HUES6 (cell line): ENCODE measurements around the gene CBX2.

Experiments
- H3K27ac ChIP-seq: 2 replicates; pipeline ENCODE4 v1.7.0; 2013; ENCODE audit warnings: low read depth, mild to moderate bottlenecking, low read length, inconsistent platforms
- H3K27me3 ChIP-seq: 2 replicates; pipeline ENCODE4 v1.6.1; 2013; ENCODE audit warnings: low read length; ENCODE audit not compliant: control insufficient read depth, insufficient read depth
- H3K36me3 ChIP-seq: 2 replicates; pipeline ENCODE4 v1.6.1; 2013; ENCODE audit warnings: low read length; ENCODE audit not compliant: control insufficient read depth, insufficient read depth
- H3K4me1 ChIP-seq: 2 replicates; pipeline ENCODE4 v1.6.1; 2013; ENCODE audit warnings: low read length; ENCODE audit not compliant: control insufficient read depth, insufficient read depth
- H3K4me3 ChIP-seq: 2 replicates; pipeline ENCODE4 v1.5.1; 2013; ENCODE audit warnings: low read depth, low read length
- H3K9ac ChIP-seq: one replicate; pipeline ENCODE4 v1.6.1; 2013; ENCODE audit warnings: mild to moderate bottlenecking, low read length
- H3K9me3 ChIP-seq: 2 replicates; pipeline ENCODE4 v1.6.1; 2013; ENCODE audit warnings: low read depth, low read length; ENCODE audit not compliant: control insufficient read depth, insufficient read depth

The CBX2 gene

GRCh38 chr17:79803997-79804855, 26.3 kb downstream of the CBX2 start:
- Histone ChIP-seq H3K4me1 (peaks cover 39% of the 10 kb centered on the region), H3K27me3 (peaks cover 100% of the 10 kb centered on the region), H3K9me3 (no peaks in the 10 kb centered on the region), H3K27ac (no peak overlapping the region), H3K9ac (no peak overlapping the region), H3K4me3 (peak overlapping the region; percentile 23; the same call in 1 of the 2 replicates), H3K36me3 (no peaks in the 10 kb centered on the region)

- no peak overlapping the region for H3K4me3 ChIP-seq
- H3K36me3 ChIP-seq, result no peaks in the 10 kb centered on the region
- no peak overlapping the region for H3K27ac ChIP-seq
- peaks cover 98% of the 10 kb centered on the region for H3K27me3 ChIP-seq
- no peaks in the 10 kb centered on the region for H3K9me3 ChIP-seq
- peaks cover 36% of the 10 kb centered on the region for H3K4me1 ChIP-seq
- H3K9ac ChIP-seq, result no peak overlapping the region
Measured at GRCh38 chr17:79804856-79805696, 27.1 kb downstream of the CBX2 start.

- Histone ChIP-seq H3K4me1 (peaks cover 36% of the 10 kb centered on the region), H3K36me3 (no peaks in the 10 kb centered on the region), H3K27me3 (peaks cover 97% of the 10 kb centered on the region), H3K9me3 (no peaks in the 10 kb centered on the region), H3K9ac (no peak overlapping the region), H3K27ac (no peak overlapping the region), H3K4me3 (no peak overlapping the region)
Measured at GRCh38 chr17:79806446-79806760, 28.5 kb downstream of the CBX2 start.

- H3K4me1 ChIP-seq, result peaks cover 39% of the 10 kb centered on the region
- H3K27ac ChIP-seq, result no peak overlapping the region
- no peak overlapping the region for H3K9ac ChIP-seq
- H3K4me3 ChIP-seq, result no peak overlapping the region
- peaks cover 97% of the 10 kb centered on the region for H3K27me3 ChIP-seq
- H3K36me3 ChIP-seq, result no peaks in the 10 kb centered on the region
- H3K9me3 ChIP-seq, result no peaks in the 10 kb centered on the region
Measured at GRCh38 chr17:79806863-79807720, 29.1 kb downstream of the CBX2 start.

GRCh38 chr17:79808763-79809529, 31.0 kb downstream of the CBX2 start:
- Histone ChIP-seq H3K4me3 (peak overlapping the region; percentile 33; the same call in 1 of the 2 replicates), H3K9me3 (no peaks in the 10 kb centered on the region), H3K36me3 (no peaks in the 10 kb centered on the region), H3K27ac (no peak overlapping the region), H3K27me3 (peaks cover 92% of the 10 kb centered on the region), H3K4me1 (peaks cover 39% of the 10 kb centered on the region), H3K9ac (peak overlapping the region; percentile 54)

- Histone ChIP-seq H3K4me3 (peak overlapping the region; percentile 33), H3K27ac (no peak overlapping the region), H3K9me3 (no peaks in the 10 kb centered on the region), H3K36me3 (no peaks in the 10 kb centered on the region), H3K9ac (peak overlapping the region; percentile 56), H3K4me1 (peaks cover 42% of the 10 kb centered on the region), H3K27me3 (peaks cover 92% of the 10 kb centered on the region)
Measured at GRCh38 chr17:79809530-79810129, 31.7 kb downstream of the CBX2 start.

- peak overlapping the region; percentile 69 for H3K9ac ChIP-seq
- H3K9me3 ChIP-seq, result no peaks in the 10 kb centered on the region
- no peaks in the 10 kb centered on the region for H3K36me3 ChIP-seq
- H3K4me1 ChIP-seq, result peaks cover 40% of the 10 kb centered on the region
- peak overlapping the region; percentile 42 for H3K4me3 ChIP-seq
- peaks cover 92% of the 10 kb centered on the region for H3K27me3 ChIP-seq
- no peak overlapping the region for H3K27ac ChIP-seq
Measured at GRCh38 chr17:79810130-79811010, 32.4 kb downstream of the CBX2 start.

- Histone ChIP-seq H3K27me3 (peaks cover 92% of the 10 kb centered on the region), H3K9ac (peak overlapping the region; percentile 18), H3K36me3 (no peaks in the 10 kb centered on the region), H3K4me1 (peaks cover 37% of the 10 kb centered on the region), H3K4me3 (peak overlapping the region; percentile 42), H3K27ac (no peak overlapping the region), H3K9me3 (no peaks in the 10 kb centered on the region)
Measured at GRCh38 chr17:79811011-79811867, 33.3 kb downstream of the CBX2 start.

GRCh38 chr17:79811868-79812352, 34.0 kb downstream of the CBX2 start:
- Histone ChIP-seq H3K4me3 (peak overlapping the region; percentile 42), H3K27ac (no peak overlapping the region), H3K9ac (peak overlapping the region; percentile 18), H3K36me3 (no peaks in the 10 kb centered on the region), H3K9me3 (no peaks in the 10 kb centered on the region), H3K27me3 (peaks cover 92% of the 10 kb centered on the region), H3K4me1 (peaks cover 33% of the 10 kb centered on the region)
